HUES48 (cell line): ENCODE data around the gene MOV10.

Experiments used
- H3K27ac ChIP-seq: one replicate; pipeline ENCODE4 v1.7.0; 2013; ENCODE audit warnings: low read depth, low read length, inconsistent platforms
- H3K27me3 ChIP-seq: 2 replicates; pipeline ENCODE4 v1.6.1; 2013; ENCODE audit warnings: mild to moderate bottlenecking, low read length; ENCODE audit not compliant: control insufficient read depth, insufficient read depth
- H3K36me3 ChIP-seq: 2 replicates; pipeline ENCODE4 v1.6.1; 2013; ENCODE audit warnings: low read length; ENCODE audit not compliant: control insufficient read depth, insufficient read depth
- H3K4me1 ChIP-seq: 2 replicates; pipeline ENCODE4 v1.6.1; 2013; ENCODE audit warnings: mild to moderate bottlenecking, low read length; ENCODE audit not compliant: control insufficient read depth, insufficient read depth
- H3K4me3 ChIP-seq: 2 replicates; pipeline ENCODE4 v1.5.1; 2013; ENCODE audit warnings: mild to moderate bottlenecking, low read depth, low read length
- H3K9ac ChIP-seq: 2 replicates; pipeline ENCODE4 v1.6.1; 2013; ENCODE audit warnings: mild to moderate bottlenecking, low read depth, low read length, moderate library complexity
- H3K9me3 ChIP-seq: 2 replicates; pipeline ENCODE4 v1.6.1; 2013; ENCODE audit warnings: low read length; ENCODE audit not compliant: control insufficient read depth, insufficient read depth

The MOV10 gene

DNA sequence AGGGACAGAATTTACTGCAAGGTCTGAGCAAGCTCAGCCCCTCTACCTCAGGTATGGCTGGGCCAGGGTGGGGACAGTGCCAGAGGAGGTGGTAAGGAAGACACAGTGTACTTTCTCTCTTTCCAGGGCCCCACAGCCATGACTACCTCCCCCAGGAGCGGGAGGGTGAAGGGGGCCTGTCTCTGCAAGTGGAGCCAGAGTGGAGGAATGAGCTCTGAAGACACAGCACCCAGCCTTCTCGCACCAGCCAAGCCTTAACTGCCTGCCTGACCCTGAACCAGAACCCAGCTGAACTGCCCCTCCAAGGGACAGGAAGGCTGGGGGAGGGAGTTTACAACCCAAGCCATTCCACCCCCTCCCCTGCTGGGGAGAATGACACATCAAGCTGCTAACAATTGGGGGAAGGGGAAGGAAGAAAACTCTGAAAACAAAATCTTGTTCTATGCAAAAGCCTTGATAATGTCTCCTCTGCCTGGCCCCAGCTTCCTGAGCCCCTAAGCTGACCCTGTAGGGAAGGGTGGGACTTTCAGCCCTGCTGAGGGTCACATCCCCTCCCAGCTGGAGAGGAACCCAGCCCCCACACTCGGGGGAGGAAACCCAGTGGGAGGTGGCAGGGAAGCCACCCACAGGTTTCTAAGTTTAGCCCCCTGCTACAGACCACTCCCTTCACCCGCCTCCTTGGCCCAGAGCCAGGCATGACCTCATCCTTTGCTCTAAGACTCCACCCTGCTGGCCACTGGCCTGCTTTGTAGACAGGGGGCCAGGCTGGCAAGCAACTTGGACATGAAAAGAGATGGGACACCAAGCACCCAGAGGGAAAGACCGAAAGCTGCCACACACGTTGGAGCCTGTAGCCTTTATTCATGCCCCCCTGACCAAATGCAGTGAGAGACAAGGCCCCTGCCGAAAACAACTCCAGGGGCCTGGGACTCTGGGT is 26.1 kb downstream of the MOV10 start:
- Histone ChIP-seq H3K27ac (peak overlapping the region; percentile 87), H3K27me3 (peaks cover 49% of the 10 kb centered on the region), H3K4me3 (no peak overlapping the region), H3K4me1 (peaks cover 40% of the 10 kb centered on the region), H3K9ac (no peak overlapping the region), H3K36me3 (peaks cover 32% of the 10 kb centered on the region), H3K9me3 (no peaks in the 10 kb centered on the region)

- H3K9me3 ChIP-seq: no peaks in the 10 kb centered on the region
- H3K4me3 ChIP-seq: no peak overlapping the region
- H3K27me3 ChIP-seq: peaks cover 56% of the 10 kb centered on the region
- peak overlapping the region; percentile 87 for H3K27ac ChIP-seq
- no peak overlapping the region for H3K9ac ChIP-seq
- H3K36me3 ChIP-seq: peaks cover 27% of the 10 kb centered on the region
- H3K4me1 ChIP-seq: peaks cover 46% of the 10 kb centered on the region
Measured at GRCh38 chr1:112701227-112702066, 27.0 kb downstream of the MOV10 start.

GRCh38 chr1:112702067-112702395 is 27.6 kb downstream of the MOV10 start:
- Histone ChIP-seq H3K36me3 (peaks cover 22% of the 10 kb centered on the region), H3K27ac (no peak overlapping the region), H3K4me3 (no peak overlapping the region), H3K27me3 (peaks cover 56% of the 10 kb centered on the region), H3K4me1 (peaks cover 46% of the 10 kb centered on the region), H3K9ac (no peak overlapping the region), H3K9me3 (no peaks in the 10 kb centered on the region)

DNA sequence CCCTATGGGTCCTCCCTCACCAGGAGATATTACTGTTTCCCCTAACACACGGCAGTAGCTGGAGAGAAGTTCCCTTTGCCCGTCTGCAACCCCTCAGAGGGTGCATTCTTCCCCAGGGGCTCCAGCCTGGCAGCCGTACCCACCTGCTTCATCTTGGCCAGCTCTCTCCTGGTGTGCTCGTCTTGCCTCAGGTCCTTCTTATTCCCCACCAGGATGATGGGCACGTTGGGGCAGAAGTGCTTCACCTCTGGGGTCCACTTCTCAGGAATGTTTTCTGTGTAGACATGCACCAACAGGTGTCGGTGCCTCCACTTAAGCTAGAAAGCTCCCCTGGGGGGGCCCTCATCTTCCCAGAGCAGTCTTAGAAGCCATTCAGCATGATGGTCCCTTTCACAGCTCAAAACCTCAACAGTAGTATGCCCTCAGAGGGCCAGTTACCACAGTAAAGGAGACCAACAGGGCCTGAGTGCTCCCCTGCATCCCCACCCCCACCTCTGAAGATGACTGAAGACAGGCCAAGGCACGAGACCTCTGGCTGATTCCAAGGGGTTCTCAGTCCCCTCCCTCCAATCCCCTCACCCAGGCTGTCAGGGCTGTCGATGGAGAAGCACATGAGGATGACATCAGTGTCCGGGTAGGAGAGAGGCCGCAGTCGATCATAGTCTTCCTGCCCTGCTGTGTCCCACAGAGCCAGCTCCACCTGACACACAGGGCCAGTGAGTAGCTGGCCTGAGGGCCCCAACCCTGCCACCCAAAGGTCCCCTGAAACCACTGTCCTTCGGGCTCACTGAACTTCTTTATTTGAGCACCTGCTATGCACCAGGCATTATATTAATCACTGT is 28.2 kb downstream of the MOV10 start:
- Histone ChIP-seq H3K9me3 (no peaks in the 10 kb centered on the region), H3K4me1 (peaks cover 46% of the 10 kb centered on the region), H3K36me3 (peaks cover 22% of the 10 kb centered on the region), H3K4me3 (no peak overlapping the region), H3K27me3 (peaks cover 56% of the 10 kb centered on the region), H3K27ac (no peak overlapping the region), H3K9ac (no peak overlapping the region)

DNA sequence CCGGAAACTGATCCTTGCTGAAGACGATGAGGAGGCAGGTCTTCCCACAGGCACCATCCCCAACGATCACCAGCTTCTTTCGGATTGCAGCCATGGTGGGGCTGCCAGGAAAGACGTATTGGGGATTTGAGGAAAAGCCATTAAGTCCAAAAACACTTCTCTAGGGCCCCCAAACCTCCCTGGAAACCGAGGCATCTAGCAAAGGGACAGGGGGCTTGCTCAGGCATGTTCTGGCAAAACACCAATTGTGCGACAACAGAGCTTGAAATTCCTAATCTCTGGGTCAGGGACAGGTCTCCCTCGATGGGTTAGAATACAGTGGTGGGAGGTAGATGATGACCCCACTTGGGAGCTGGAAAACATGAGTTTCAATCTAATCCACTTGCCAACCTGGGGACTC is 29.2 kb downstream of the MOV10 start:
- Histone ChIP-seq H3K36me3 (peaks cover 16% of the 10 kb centered on the region), H3K27me3 (peaks cover 59% of the 10 kb centered on the region), H3K27ac (no peak overlapping the region), H3K9ac (no peak overlapping the region), H3K4me3 (no peak overlapping the region), H3K4me1 (peaks cover 40% of the 10 kb centered on the region), H3K9me3 (no peaks in the 10 kb centered on the region)

DNA sequence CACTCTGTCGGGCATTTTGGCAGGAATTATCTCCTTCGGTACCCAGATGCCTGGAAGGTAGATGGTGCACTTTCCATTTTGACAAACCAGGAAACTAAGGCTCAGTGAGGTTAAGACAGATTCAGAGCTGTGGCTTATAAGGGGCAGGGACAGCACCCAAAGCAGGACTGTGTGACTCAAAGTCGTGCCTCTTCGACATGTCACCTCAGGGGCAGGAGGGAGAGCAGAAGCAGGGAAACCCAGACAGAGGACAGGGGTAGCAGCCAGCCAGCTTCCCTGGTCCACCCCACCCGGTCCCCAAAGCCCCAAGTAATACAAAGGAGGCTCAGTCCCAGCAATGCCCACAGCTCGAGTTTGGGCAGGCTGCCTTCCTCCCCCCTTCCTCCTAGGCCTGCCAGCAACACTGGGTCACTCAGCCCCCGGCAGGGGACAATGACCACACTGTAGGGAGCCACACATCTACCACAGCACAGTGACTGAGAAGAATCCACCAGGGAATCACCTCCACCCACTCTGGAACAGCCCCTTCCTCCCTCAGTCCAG is 30.0 kb downstream of the MOV10 start:
- no peak overlapping the region for H3K9ac ChIP-seq
- H3K27me3 ChIP-seq: peaks cover 54% of the 10 kb centered on the region
- H3K27ac ChIP-seq: peak overlapping the region; percentile 65
- peaks cover 40% of the 10 kb centered on the region for H3K4me1 ChIP-seq
- H3K36me3 ChIP-seq: peaks cover 12% of the 10 kb centered on the region; the same call in 1 of the 2 replicates
- no peaks in the 10 kb centered on the region for H3K9me3 ChIP-seq
- peak overlapping the region; percentile 50 for H3K4me3 ChIP-seq

DNA sequence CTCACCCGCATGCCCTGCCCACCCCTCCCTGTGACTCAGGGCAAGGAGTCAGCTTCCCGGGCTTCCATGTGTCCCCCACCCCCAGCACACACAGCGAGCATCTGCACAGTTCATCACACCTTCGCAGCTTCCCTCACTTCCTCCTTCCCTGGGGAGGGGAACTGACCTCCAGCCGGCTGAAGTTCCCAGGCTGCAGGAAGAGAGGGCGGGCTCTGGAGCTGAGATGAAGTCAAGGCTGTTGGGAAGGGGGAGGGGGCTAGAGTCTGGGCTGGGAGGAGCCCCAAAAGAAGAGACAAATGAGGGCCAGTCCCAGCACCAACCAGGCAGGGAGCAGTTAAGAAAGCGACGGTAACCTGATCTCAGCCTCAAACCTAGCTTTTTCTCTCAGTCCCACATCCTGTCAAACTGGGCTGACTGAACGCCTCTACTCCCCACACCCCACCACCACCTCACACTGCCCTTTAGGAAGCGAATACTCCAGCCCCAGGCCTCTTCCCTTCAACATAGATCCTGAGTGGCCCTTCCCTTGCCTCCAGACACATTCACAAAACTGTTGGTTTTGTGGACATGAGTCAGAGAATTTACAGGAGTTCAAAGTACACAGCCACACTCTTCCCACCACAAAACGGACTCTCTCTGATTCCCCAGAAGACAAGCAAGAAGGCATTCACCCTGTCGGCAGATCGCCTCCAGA is 30.6 kb downstream of the MOV10 start:
- peaks cover 36% of the 10 kb centered on the region for H3K4me1 ChIP-seq
- H3K4me3 ChIP-seq: peak overlapping the region; percentile 74
- peak overlapping the region; percentile 65 for H3K27ac ChIP-seq

DNA sequence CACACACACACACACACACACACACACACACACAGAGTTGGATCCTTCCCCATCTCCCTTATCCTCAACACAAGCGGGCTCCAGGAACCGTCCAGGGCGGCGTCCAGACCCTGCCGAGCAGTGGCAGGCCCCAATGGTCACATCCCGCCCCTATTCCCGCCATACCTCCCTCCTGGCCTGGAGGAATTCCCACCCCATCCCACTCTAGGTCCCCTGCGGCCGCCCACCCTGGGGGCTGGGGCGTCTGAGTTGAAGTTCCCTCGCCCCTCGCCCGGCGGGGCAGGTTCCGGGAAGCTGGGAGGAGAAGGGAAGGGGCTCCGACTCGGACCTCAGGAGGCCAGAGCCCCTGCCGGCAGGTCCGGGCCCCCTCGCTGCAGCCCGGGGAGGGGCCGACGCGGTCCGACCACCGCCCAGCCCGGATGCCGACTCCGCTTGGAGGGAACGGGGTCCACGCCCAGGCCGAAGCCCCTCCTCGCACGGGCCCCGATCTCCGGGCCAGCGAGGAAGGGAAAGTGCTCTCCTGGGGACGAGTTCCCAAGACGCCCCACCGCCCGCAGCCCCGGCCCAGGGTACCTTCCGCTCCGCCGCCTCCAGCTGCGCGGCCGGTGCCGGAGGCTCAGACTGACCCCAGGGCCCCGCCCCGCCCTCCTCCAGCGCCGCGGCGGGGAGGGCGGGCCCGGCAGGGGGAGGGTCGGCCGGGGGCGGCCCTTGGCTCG is 32.2 kb downstream of the MOV10 start, which contains the start of gene RHOC:
TSS of gene RHOC (minus strand) at position 623 of the 716 bp plus-strand sequence. CDS start 3,328 bp downstream, outside the sequence.
- H3K9me3 ChIP-seq: no peaks in the 10 kb centered on the region
- peaks cover 19% of the 10 kb centered on the region for H3K36me3 ChIP-seq
- H3K4me3 ChIP-seq: peak within 1 kb of the TSS; percentile 74
- H3K9ac ChIP-seq: no peak within 1 kb of the TSS
- H3K27ac ChIP-seq: peak within 1 kb of the TSS; percentile 65
- peaks cover 29% of the 10 kb centered on the region for H3K4me1 ChIP-seq
- peaks cover 47% of the 10 kb centered on the region for H3K27me3 ChIP-seq

More for the DNA sequence above, 30.6 kb downstream of the MOV10 start:
- Histone ChIP-seq H3K36me3 (peaks cover 11% of the 10 kb centered on the region), H3K9ac (no peak overlapping the region), H3K9me3 (no peaks in the 10 kb centered on the region), H3K27me3 (peaks cover 48% of the 10 kb centered on the region)

- Histone ChIP-seq H3K9me3 (no peaks in the 10 kb centered on the region), H3K27ac (peak overlapping the region; percentile 60), H3K9ac (no peak overlapping the region), H3K27me3 (peaks cover 41% of the 10 kb centered on the region), H3K4me1 (peaks cover 33% of the 10 kb centered on the region), H3K4me3 (peak overlapping the region; percentile 74), H3K36me3 (peaks cover 17% of the 10 kb centered on the region)
Measured at GRCh38 chr1:112707221-112708001, 33.0 kb downstream of the MOV10 start.
